ENCODE data around the gene IP6K2.

DNA sequence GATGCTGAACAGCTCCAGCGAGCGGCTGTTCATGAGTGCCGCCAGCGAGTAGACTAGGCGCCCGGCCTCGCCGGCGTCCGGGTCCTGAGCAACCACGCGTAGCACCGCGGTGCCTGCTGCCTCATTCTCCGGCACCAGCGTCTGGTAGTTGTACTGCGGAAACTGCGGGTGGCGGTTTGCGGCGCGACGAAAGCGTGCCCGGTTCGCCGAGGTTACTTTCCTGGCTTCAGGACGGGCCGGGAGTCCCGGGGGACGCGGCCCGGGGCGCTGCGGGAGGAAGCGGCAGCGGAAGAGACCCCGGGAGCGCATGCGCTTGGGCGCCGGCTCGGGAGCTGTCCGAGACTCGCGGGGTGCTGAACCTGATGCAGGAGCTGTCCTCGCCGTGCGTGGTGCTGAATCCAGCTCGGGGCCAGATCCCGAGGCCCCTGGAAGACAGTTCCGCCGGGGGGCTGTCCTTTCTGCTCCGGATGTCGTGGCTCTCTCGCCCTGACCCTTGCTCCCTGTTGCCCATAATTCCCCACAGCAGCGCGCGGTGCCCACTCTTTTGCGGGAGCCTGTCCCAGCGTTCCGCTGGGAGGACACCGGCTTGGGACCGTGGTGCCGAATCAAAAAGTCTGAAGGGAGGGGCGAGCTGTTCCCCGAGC, 55.4 kb downstream of the IP6K2 start:
- TF ChIP-seq YY1 (IDR thresholded peaks at IDR 0.05; ENCODE audit: insufficient read depth, insufficient read length) (no peak), ZNF274 (IDR thresholded peaks at IDR 0.05; ENCODE audit: low read depth, low read length) (no peak), SUZ12 (IDR thresholded peaks at IDR 0.05; ENCODE audit: extremely low read depth, insufficient read depth, insufficient read length) (no peak)
